Measurements from ENCODE around the gene SLC26A6. TPM values are rescaled to one million over a fixed set of nuclear protein-coding genes. Genes with fewer than 3 reads are reported as not detected.

SLC26A6 gene
- total and polyA plus RNA-seq, 10 of the 15 experiments (the other 5 are each of a cell fraction or from before 2014, with no cell fraction given), result 2.1 to 24.9 (median 13.3) TPM

- ChIA-PET SMC1A (ENCODE audit: uncharacterized antibody, unreplicated experiment) (interaction anchor here (0.7 kb wide), 1 partner anchor 388 kb away, joined by 3 read pairs; no protein-coding TSS in a partner anchor), RAD21 (ENCODE audit: unreplicated experiment) (no interaction called here), CTCF (interaction anchor here (0.8 kb wide), 1 partner anchor 14 kb away, joined by 3 read pairs; no protein-coding TSS in a partner anchor), POLR2A (interaction anchor here (0.6 kb wide), 1 partner anchor 428 kb away, joined by 3 read pairs; no protein-coding TSS in a partner anchor)
- TF ChIP-seq BMI1 (IDR thresholded peaks at IDR 0.05; ENCODE audit: borderline replicate concordance) (no peak), POLR2AphosphoS2 (IDR thresholded peaks at IDR 0.05; ENCODE audit: low read depth, low read length) (peak; percentile 13; the same call in 1 of the 2 replicates), NR2F1 (conservative IDR thresholded peaks at IDR 0.05) (no peak), ZNF207 (IDR thresholded peaks at IDR 0.05; ENCODE audit: borderline replicate concordance) (no peak), SMC3 (IDR thresholded peaks at IDR 0.05; ENCODE audit: borderline replicate concordance, low read length) (no peak)
- Histone ChIP-seq H3K27ac (ENCODE audit: control insufficient read depth, insufficient read depth) (no peak overlapping the region), H3K79me2 (ENCODE audit: control insufficient read depth, insufficient read depth, low read length) (peaks cover under 1% of the 10 kb centered on the region; the same call in 1 of the 2 replicates), H3K36me3 (ENCODE audit: control insufficient read depth in 2 of 2, insufficient read depth in 2 of 2, low read length in 1 of 2) (peaks cover 10 to 25% of the 10 kb centered on the region in 2 experiments), H3K4me2 (ENCODE audit: control insufficient read depth, insufficient read depth) (no peak overlapping the region), H3K4me1 (ENCODE audit: control insufficient read depth, insufficient read depth, low read length) (peaks cover 6% of the 10 kb centered on the region), H3K4me3 (no peak overlapping the region), H3K27me3 (replicated peaks in 1 of 2; ENCODE audit: control insufficient read depth in 2 of 2, insufficient read depth in 2 of 2, low read length in 1 of 2) (no peaks in the 10 kb centered on the region), H3K9me3 (replicated peaks; ENCODE audit: control insufficient read depth, insufficient read depth, low read length) (no peaks in the 10 kb centered on the region), H2AFZ (ENCODE audit: control insufficient read depth, low read depth, low read length) (no peak overlapping the region), H3K9ac (ENCODE audit: control insufficient read depth, insufficient read depth, low read length) (no peak overlapping the region), H4K20me1 (ENCODE audit: control insufficient read depth, insufficient read depth) (no peaks in the 10 kb centered on the region)
- no TSS peak for BruUV-seq (replicated peaks)
- no peak for FAIRE-seq
- intact Hi-C loops (cut with micrococcal nuclease; ENCODE audit: unreplicated experiment), result no loop called here
- WGBS (ENCODE audit: insufficient coverage, insufficient replicate concordance, low lambda C conversion rate, missing lambda C conversion rate), result 100% methylated on average over 3 of the region's 4 CpGs
- ATAC-seq, result no peak
- in situ Hi-C loops (cut with MboI), result no loop called here
- no peak for DNase-seq (ENCODE audit: low read depth, low spot score)
These were observed 42.8 kb upstream of the SLC26A6 start for GRCh38 chr3:48678056-48678455.

- Histone ChIP-seq H3K9me3 (replicated peaks; ENCODE audit: control insufficient read depth, insufficient read depth, low read length) (no peaks in the 10 kb centered on the region), H3K9ac (ENCODE audit: control insufficient read depth, insufficient read depth, low read length) (no peak overlapping the region), H3K27me3 (replicated peaks in 1 of 2; ENCODE audit: control insufficient read depth in 2 of 2, insufficient read depth in 2 of 2, low read length in 1 of 2) (no peaks in the 10 kb centered on the region), H3K4me2 (ENCODE audit: control insufficient read depth, insufficient read depth) (no peak overlapping the region), H3K79me2 (ENCODE audit: control insufficient read depth, insufficient read depth, low read length) (no peaks in the 10 kb centered on the region), H3K27ac (ENCODE audit: control insufficient read depth, insufficient read depth) (no peak overlapping the region), H2AFZ (ENCODE audit: control insufficient read depth, low read depth, low read length) (no peak overlapping the region), H3K4me3 (no peak overlapping the region), H3K36me3 (ENCODE audit: control insufficient read depth in 2 of 2, insufficient read depth in 2 of 2, low read length in 1 of 2) (peaks cover 4 to 11% of the 10 kb centered on the region in 2 experiments), H4K20me1 (ENCODE audit: control insufficient read depth, insufficient read depth) (no peaks in the 10 kb centered on the region), H3K4me1 (ENCODE audit: control insufficient read depth, insufficient read depth, low read length) (no peaks in the 10 kb centered on the region)
- FAIRE-seq (no peak), ATAC-seq (no peak), DNase-seq (ENCODE audit: low read depth, low spot score) (no peak)
- in situ Hi-C loops (cut with MboI), result no loop called here
- intact Hi-C loops (cut with micrococcal nuclease; ENCODE audit: unreplicated experiment), result no loop called here
- no peak for TF ChIP-seq REST (IDR thresholded peaks at IDR 0.05; ENCODE audit: low read depth, low read length)
- no peak for TF ChIP-seq ATF3 (IDR thresholded peaks at IDR 0.05; ENCODE audit: borderline replicate concordance, extremely low read depth, low read depth, low read length)
- no peak for TF ChIP-seq SIX5 (IDR thresholded peaks at IDR 0.05; ENCODE audit: low read depth, low read length, severe bottlenecking)
- RAD21 ChIA-PET (ENCODE audit: unreplicated experiment), result no interaction called here
- CTCF ChIA-PET, result interaction anchor here (0.9 kb wide), 1 partner anchor 14 kb away, joined by 3 read pairs; no protein-coding TSS in a partner anchor
- WGBS (ENCODE audit: insufficient coverage, insufficient replicate concordance, low lambda C conversion rate, missing lambda C conversion rate), result 85% methylated on average over 9 of the region's 9 CpGs
- SMC1A ChIA-PET (ENCODE audit: uncharacterized antibody, unreplicated experiment), result no interaction called here
- POLR2A ChIA-PET, result interaction anchor here (0.6 to 1.2 kb wide), 3 partner anchors 16 to 41 kb away, joined by 3 to 5 read pairs (median 3); partner anchors contain the start of gene SLC26A6
- no TSS peak for BruUV-seq (replicated peaks)
These were observed 39.2 kb upstream of the SLC26A6 start for GRCh38 chr3:48674505-48674904.
